ENCODE results near the gene RRAGD. TPM values are rescaled to one million over a fixed set of nuclear protein-coding genes. Genes with fewer than 3 reads are reported as not detected.

RRAGD gene, protein sequence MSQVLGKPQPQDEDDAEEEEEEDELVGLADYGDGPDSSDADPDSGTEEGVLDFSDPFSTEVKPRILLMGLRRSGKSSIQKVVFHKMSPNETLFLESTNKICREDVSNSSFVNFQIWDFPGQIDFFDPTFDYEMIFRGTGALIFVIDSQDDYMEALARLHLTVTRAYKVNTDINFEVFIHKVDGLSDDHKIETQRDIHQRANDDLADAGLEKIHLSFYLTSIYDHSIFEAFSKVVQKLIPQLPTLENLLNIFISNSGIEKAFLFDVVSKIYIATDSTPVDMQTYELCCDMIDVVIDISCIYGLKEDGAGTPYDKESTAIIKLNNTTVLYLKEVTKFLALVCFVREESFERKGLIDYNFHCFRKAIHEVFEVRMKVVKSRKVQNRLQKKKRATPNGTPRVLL
- 113 TPM for polyA plus RNA-seq (ENCODE audit: insufficient read length)

DNA sequence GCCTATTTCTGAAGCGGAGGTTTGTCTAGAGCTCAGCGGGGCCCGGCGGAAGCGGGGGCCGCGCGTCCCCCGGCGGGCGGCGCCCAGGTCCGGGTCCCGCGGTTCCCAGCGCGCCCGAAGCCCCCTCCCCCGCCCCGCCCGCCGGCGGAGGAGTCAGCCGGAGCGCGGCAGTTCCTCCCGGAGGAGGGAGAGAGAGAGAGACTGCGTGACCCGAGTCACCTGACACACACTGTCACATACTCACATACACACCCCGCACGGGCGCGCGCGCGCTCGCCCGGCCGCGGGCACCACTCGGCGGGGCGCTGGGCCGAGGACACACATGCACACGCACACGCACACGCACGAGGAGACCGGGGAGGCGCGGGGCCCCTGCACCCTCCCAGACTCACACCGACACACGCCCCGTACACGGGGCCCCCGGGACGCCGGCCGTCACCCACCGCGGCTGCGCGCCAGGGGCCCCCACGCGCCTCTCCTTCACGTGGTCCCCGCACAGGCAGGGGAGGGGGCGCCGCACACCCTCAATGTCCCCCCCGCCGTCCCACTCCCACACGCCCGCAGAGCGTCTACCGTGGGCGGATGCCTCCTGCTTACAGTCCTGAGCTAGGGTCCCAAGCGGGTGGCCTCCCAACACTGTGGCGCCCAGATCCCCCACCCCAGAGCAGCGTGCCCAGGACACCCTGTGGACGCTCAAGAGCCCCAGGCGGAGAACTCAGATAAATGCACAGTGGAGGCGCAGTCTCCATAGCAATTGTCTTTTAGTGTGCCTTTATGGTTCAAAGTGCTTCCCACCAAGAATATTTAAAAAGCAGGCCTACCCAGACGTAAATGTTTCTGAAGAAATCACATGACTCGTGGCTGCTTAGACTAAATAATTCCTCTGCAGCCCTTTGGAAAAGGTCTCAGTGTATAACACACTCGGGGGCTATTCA is at the start of gene RRAGD:
TSS of gene RRAGD (minus strand) at position 203 of the 935 bp plus-strand sequence. CDS start 280 bp downstream, outside the sequence.
- peak; percentile 62 for DNase-seq

DNA sequence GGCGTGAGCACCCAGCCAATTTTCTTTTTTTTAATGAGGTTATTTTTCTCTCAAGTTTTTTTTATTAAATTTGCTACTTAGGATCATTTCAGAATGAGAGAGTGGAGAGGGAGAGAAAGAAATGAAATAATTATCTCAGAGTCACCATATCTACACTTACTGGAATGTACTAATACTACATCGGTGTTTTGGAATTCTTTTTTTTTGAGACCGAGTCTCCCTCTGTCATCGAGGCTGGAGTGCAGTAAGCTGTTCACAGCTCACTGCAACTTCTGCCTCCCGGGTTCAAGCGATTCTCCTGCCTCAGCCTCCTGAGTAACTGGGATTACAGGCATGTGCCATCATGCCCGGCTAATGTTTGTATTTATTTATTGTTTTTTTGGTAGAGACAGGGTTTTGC is 48.6 kb upstream of the RRAGD start:
- DNase-seq = no peak

DNA sequence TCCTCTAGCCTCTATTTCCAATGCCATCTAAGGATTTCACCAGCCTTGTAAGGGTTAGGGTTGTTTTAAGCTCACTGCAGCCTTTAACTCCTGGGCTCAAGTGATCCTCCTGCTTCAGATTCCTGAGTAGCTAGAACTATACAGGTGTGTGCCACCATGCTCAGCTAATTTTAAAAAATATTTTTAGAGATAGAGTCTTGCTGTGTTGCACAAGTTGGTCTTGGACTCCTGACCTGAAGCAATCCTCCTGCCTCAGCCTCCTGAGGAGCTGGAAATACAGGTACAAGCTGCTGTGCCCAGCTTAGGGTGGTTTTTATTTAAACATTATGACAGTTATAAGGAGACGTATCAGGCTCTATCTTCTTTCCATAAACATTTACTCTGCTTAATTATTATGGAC is 47.4 kb upstream of the RRAGD start:
- no peak for DNase-seq

DNA sequence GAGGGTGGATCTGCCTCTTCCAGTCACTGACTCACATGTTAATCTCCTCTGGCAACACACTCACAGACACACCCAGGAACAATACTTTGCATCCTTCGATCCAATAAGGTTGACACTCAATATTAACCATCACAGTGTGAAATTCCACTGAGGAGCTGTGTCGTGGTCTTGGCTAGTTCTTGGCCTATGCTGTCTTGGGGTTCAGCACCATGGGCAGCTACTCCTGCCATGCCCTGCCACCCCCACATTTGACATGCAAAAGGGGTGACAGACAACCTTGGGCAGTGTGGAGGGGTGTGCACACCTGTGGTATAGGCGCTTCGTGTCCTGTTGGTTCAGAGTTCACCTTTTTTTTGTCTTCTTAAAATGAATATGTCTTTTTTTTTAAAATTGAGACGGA is 46.6 kb upstream of the RRAGD start:
- no peak for DNase-seq

DNA sequence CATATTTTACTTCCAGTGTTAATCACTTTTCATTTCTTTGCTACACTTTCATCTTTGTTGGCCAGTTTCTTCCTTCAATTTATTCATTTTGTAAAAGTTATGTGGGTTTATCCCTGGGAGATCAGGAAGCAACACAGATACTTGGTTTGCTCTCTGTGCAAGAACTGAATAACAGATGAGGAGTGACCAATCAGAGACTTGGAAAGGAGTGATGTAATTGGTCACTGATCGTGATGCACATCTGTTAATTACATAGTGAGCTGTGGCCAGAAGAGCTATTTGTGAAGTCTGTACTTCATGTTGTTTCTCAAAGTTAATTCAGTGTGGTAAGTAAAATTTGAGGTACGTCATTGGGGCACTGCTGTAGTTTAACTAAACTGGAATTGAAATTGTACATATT is 42.2 kb upstream of the RRAGD start:
- DNase-seq = no peak

DNA sequence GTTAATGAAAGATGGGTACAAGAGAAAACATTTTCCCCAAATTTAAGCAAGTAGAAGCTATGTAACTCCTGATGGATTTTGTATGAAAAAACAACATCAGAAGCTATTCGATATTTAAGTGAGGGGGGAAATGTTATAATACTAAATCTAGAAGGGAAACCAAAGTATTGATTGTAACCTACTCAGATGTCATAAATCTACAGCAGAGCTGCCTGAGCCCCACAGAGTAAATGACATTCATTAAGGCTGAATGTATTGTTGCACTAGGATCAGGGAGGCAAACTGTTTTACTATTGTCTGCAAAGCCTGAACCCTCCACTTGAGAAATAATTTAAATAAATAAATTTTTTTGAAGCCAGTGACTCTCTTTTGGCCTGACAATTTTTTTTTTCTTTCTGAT is 40.2 kb upstream of the RRAGD start:
- DNase-seq = no peak

DNA sequence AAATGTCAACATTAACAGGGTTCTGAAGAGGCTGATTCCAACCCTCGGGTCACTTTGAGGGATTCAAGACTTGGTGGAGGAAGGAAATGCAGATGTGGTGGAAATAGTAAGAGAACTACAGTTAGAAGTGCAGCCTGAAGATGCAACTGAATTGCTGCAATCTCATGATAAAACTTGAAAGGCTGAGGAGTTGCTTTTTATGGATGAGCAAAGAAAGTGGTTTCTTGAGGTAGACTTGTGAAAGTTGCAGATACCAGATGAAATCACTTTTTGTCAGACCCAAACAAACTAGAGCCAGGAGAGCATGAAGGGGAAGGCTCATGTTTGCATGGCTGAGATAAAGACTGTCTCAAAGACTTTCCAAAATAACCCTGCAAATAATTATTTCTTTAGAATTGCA is 37.1 kb upstream of the RRAGD start:
- no peak for DNase-seq

DNA sequence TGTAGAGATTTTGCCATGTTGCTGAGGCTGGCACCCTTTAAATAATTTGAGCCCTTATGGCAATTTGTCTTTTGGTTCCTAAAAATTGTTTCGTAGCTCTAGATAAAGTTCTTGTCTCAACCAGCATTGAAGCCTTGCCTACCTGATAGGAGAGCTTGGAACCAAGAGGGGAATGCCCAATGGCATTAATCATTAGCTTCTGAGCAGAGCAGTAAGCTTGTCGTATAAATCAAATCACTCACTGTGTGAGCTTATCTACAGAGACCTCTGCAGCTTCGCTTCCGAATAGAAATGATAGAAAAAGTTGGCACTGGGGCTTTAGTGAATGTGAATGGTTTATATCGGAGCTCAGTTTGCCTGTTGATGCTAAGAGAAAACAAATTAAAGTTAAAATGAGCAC is 31.6 kb upstream of the RRAGD start:
- DNase-seq = no peak

DNA sequence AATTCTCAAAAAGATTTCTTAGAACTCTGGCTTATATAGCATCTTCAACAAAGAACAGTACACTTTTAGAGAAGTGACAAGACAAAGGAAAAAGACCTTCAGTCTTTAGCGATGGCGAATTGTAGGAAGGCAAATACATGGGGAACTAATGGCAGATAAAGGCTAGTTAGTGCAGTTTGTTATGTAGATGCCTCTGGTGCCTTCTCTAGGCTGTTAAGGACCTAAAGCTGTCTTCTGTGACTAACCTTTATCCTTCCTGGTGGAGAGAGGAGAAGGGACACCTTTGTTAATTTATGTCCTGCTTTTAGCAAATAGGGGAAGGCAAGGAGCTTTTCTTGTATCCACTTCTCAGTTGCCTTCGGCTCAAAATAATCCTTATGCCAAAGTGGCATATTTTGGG is 28.1 kb upstream of the RRAGD start:
- no peak for DNase-seq

DNA sequence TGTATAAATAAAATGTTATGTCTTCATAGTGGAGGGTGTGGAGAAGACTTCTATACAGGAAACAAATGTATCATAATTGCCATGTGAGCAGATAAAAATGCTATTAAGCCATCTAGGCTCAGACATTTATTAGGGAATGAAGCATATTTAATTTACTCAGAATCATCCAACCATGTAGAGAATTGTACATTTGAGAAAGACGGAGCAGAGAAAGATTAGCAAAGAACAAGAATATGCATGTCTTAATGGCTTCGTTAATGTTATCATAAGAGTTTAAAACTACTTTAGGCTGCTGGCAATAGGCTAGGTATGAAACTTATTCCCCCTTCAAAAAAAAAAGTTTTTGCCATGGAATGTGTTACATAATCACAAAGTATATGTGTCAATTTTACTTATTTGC is 26.9 kb upstream of the RRAGD start:
- no peak for DNase-seq

DNA sequence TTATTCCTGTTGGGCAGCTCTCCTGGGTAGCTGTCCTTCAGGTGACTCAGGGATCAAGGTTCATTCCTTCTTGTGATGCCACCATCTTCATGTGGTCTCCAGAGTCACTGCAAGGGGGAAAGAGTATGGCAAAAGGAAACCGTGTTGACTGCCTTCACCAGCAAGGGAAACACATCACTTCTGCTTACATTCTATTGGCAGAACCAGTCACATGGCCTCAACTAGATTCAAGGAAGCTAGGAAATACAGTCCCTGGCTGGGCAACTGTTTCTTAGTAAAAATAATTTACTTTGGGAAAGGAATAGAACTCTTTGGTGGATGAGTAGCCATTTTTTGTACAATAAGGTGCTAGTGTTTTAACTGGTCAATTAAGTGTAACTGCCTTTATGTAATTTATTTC is 26.2 kb upstream of the RRAGD start:
- DNase-seq = no peak

DNA sequence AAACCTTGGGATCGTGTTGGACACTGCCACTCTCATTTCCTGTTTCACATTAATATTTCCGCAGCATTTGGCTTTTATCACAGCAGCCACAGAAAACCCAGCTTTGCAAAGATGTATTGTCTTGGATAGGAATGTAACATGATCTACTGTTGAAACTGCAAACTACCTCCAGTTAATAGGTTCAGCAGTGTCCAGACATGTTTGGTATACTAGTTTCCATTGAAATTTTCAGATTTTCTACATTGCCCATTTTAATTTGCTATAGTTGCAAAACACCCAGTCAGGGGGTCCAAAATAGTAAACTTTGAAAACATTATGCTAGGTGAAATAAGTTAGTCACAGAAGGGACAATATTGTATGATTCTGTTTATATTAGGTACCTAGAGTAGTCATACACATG is 24.2 kb upstream of the RRAGD start:
- no peak for DNase-seq

DNA sequence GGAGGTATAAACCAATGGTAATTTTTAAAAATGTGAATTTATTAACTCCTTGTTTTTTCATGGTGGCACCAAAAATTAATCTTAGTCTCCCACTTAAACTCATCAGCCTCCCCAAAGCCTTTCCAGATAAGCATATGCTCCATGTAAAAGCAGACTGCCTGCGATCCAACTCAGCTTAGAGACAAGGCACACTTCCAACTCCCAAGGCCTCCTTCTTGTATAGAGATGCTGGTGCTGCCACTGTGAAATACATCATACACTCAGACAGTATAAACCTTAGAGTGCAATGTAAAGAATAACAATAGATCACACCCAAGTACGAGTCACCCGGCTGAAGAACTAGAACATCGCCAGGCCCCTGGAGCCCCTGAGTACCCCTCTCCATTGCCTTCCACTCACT is 22.9 kb upstream of the RRAGD start:
- no peak for DNase-seq

DNA sequence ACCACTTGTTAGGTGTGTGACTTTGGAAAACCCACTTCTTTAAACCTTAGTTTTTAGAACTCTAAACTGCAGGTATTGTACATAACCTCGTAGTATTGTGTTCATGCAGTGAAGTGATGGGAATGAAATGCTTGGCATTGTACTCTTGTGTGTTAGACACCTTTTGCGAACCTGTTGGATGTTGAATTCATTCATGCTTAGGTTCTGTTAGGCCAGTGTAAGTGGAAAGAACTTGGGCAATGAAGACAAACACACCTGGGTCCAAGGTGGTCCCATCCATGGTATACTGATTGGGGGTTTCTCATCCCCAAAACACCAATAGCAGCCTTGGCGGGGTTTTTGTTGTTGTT is 22.1 kb upstream of the RRAGD start:
- no peak for DNase-seq

DNA sequence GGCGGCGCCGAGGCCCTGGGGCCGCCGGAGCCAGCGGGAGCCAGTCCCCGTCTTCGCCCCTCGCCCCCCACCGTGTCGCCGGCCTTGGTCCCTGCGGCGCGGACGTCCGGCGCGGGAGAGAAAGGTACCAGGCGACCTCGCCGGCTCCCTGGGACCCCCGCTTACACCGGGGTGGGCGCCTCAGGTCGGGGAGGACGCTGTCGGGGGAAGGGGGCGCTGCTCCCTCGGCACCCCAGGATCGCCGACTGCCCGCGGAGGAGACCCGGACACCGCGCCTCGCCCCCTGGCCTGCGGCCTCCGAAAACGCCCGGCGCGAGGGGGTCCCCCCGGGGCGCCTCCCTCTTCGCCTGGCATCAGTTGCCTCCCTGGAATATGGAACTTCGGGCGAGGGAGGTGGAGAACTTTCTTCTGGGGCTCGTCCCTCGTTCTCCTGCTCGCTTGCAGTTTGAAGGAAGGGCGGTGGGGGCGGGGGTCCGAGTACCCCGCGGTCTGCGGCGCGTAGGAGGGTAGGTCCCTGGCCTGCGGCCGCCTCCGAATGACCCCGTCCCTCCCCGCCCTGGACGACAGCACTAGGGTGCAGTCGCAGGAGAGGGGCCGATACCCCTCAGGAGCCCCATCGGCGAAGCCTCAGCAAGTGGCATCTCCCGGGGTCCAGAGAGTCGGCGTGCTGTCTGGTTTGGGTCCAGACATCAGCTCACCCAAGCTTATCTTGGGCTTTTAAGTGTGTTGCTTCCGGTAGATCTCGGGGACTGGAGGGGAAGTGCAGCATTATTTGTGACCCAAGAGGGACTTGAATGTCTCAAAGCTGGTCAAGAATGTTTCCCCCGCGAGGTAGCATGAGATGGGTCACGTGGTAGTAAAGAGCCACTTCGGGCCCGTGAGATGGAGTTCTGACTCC is 21.4 kb upstream of the RRAGD start:
- DNase-seq = no peak

DNA sequence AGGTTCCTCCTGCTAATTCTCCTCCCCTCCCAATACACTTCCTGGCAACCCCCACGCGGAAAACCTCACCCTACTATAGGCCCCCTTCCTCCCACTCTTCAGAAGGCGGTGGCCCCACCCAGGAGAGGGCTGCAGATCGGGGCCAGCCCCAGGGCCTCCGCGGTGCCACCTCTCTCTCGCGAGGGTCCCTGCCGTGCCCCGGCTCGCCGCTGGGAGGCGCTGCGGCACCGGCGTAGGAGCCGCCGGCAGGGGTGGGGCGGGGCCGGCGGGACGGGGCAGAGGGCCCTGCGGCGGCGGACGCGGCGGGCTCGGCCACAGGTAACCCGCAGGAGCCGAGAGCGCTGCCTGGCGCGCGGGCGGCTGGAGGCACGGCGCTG is 20.8 kb upstream of the RRAGD start, which contains the start of gene ANKRD6:
TSS of gene ANKRD6 (plus strand) at position 278 of the 377 bp plus-strand sequence. CDS start 133,825 bp downstream, outside the sequence.
- peak; percentile 76 for DNase-seq

DNA sequence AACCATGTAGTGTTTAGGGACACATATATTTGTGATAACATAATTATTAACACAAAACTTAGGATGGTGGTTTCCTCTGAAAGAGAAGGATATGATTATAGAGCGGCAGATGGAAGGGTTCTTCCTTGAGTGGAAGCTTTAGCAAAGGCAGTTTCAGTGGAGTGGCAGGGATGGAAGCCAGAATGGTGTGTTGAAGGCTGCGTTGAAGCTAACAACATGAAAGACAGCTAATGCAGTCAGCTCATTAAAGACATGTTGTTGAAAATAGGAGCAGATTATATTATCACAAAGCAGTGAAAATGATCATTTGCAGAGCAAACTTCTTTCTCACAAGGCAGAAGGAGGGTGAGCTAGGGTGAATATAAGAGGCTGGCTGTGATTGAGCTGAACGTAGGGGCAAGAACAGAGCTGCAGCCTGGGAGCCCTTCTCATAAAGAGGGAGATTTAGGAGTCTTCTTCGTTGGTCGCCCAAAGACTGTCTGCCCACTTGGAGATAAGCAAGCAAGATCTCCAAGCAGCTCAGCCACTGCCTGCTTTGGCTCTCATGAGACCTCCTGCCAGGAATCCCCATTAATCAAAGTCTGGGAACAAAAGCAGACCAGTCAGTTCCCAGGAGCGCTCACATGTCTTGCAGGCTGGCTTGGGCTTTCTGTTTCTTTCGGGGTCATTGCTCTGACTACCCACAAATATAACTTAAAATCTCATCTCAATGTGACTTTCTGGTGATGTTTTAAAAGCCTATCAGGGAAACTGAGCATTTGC is 18.3 kb upstream of the RRAGD start:
- no peak for DNase-seq

DNA sequence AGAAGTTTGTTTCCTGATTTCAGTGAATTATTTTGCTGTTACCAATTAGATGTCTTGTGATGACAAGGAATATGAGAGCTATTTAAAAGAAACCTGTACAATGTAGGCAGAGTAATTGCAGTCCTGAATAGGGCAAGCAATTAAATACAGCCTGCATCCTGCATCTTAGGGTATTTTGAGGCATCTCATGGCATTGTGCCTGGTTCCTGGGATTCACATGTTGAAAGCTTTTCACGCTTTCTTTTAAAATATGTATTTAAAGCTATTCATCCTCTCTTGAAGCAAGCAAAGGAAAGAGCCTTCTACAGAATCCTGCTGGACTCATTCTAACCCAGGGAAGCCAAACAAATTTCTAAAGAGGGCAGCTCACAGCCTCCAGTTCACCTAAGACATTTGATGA is 4.7 kb upstream of the RRAGD start:
- DNase-seq = no peak

DNA sequence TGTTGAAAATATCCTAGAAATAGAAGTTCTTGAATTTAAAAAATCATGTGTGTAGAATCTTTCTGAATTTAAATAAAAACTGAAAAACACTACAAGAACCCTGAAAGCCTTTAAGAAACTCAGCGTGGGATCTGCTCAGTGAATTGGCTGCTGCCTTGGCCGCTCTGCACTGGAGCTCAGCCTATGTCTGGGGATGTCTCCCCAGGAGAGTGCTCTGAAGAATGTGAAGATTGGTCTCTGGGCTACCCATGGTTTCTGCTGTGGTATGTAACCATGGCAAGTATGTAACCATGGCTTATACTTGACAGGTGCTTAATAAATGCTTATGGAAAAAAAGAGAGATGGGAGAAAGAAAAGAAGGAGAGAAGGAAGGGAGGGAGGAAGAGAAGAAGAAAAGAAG is 3.1 kb upstream of the RRAGD start:
- DNase-seq = no peak

DNA sequence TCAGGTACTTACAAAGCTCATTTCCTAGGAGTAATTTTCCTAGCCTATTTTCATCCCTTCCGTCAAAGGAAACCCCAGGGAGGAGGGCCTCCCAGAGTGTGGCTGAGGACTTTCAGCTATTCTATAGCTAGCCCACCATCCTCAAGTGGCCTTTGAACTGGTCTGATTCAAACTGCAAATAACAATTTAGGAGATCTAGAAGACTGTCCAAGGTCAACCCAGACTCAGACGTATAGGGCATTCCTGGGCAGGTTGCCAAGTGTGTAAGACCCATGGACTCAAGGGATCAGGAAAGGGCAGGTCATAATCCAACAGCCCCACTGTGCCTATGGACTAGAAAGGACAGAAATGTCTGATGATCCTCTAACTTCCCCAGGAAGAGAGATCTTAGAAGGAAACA is 2.1 kb upstream of the RRAGD start:
- DNase-seq = no peak

DNA sequence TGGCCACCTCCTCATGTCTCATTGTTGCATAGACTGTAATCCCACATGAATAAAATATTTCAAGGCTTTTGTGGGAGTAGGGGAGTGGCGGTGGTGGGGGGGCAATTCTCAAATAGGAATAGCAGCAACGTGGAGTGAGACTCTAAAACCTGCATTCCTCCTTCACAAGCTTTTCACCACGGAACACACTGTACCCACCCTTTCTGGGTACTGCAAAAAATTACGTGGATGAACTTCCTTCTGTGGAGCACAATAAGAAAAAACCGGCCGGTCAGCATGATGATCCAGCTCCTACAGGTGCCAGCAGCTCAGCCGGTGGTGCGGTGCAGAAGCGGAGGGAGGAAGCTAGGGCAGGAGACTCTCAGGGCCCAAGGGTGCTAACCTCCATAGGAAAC is 930 bp upstream of the RRAGD start:
- DNase-seq = no peak
